Osteoblast (primary cell): ENCODE results near the gene C16orf54. TPM values are rescaled to one million over a fixed set of nuclear protein-coding genes. Genes with fewer than 3 reads are reported as not detected.
A peak's percentile ranks its signal among the peaks of the same experiment; 100 is the strongest.
"Not testable (repeated sequence)": the region's sequence is repeated elsewhere in the genome, so short reads cannot be mapped to it uniquely, and the experiment has no call there.

ENCODE experiments used
- DNase-seq: peaks from one replicate; pipeline ENCODE4 v3.0.0; 2011; ENCODE audit warnings: low spot score, mixed read lengths; ENCODE audit not compliant: insufficient read length; ENCODE audit errors: missing footprints
- H2AFZ ChIP-seq: 2 replicates; pipeline ENCODE4 v1.6.0; 2011; ENCODE audit warnings: mild to moderate bottlenecking, low read length
- H3K27ac ChIP-seq: 2 replicates; pipeline ENCODE4 v1.5.1; 2011; ENCODE audit warnings: mild to moderate bottlenecking, low read depth, low read length, moderate library complexity
- H3K27me3 ChIP-seq: 2 replicates; pipeline ENCODE4 v1.6.0; 2012; ENCODE audit warnings: mild to moderate bottlenecking, control low read depth, inconsistent platforms, low read length, moderate library complexity; ENCODE audit not compliant: insufficient read depth
- H3K36me3 ChIP-seq: 2 replicates; pipeline ENCODE4 v1.5.1; 2011; ENCODE audit warnings: mild to moderate bottlenecking, low read length, control low read depth, moderate library complexity; ENCODE audit not compliant: insufficient read depth
- H3K4me1 ChIP-seq: 2 replicates; pipeline ENCODE4 v1.5.1; 2011; ENCODE audit warnings: mild to moderate bottlenecking, low read length, control low read depth, moderate library complexity; ENCODE audit not compliant: insufficient read depth
- H3K4me2 ChIP-seq: 2 replicates; pipeline ENCODE4 v1.6.0; 2011; ENCODE audit warnings: mild to moderate bottlenecking, low read length; ENCODE audit not compliant: insufficient read depth
- H3K4me3 ChIP-seq: fragments of 200-600 bp; sonication (generic); 3 replicates; pipeline ENCODE4 v1.5.1; 2012; ENCODE audit warnings: mild to moderate bottlenecking, low read length, inconsistent platforms; ENCODE audit not compliant: insufficient read depth
- H3K79me2 ChIP-seq: 2 replicates; pipeline ENCODE4 v1.6.0; 2012; ENCODE audit warnings: mild to moderate bottlenecking, low read length, control low read depth, inconsistent platforms; ENCODE audit not compliant: insufficient read depth
- H3K9me3 ChIP-seq: 2 replicates; pipeline ENCODE4 v1.5.1; 2011; ENCODE audit warnings: low read depth, low read length, control low read depth
- H4K20me1 ChIP-seq: 2 replicates; pipeline ENCODE4 v1.6.0; 2012; ENCODE audit warnings: mild to moderate bottlenecking, low read length, control low read depth; ENCODE audit not compliant: insufficient read depth
- CTCF ChIP-seq: IDR thresholded peaks from 2 replicates; pipeline ENCODE4 v1.5.1; 2011; ENCODE audit warnings: mild to moderate bottlenecking, low read depth, low read length, moderate library complexity; ENCODE audit errors: extremely low read depth
- total RNA-seq: library from RNA; depleted of rRNA; stranded (reverse); fragments of >200 nt; gene quantifications from 2 replicates; pipeline ENCODE4 v1.2.3, GENCODE V29; 2012

The C16orf54 gene
- total RNA-seq, 1 donor = 0.72 TPM

GRCh38 chr16:29714396-29714795 is 31.4 kb downstream of the C16orf54 start:
- Histone ChIP-seq H3K27ac (no peak overlapping the region), H3K4me3 (no peak overlapping the region), H3K79me2 (no peaks in the 10 kb centered on the region), H3K36me3 (no peaks in the 10 kb centered on the region), H3K9me3 (no peaks in the 10 kb centered on the region), H3K27me3 (peaks cover 8% of the 10 kb centered on the region), H4K20me1 (no peaks in the 10 kb centered on the region), H3K4me2 (no peak overlapping the region), H2AFZ (no peak overlapping the region), H3K4me1 (peaks cover 8% of the 10 kb centered on the region)
- no peak for DNase-seq
- no peak for TF ChIP-seq CTCF

- no peak for DNase-seq
- H3K27ac ChIP-seq = no peak overlapping the region
- H2AFZ ChIP-seq = no peak overlapping the region
- H3K9me3 ChIP-seq = no peaks in the 10 kb centered on the region
- peaks cover 8% of the 10 kb centered on the region for H3K4me1 ChIP-seq
- no peak overlapping the region for H3K4me2 ChIP-seq
- no peak for TF ChIP-seq CTCF
- no peaks in the 10 kb centered on the region for H4K20me1 ChIP-seq
- H3K36me3 ChIP-seq = no peaks in the 10 kb centered on the region
- no peak overlapping the region for H3K4me3 ChIP-seq
- H3K79me2 ChIP-seq = no peaks in the 10 kb centered on the region
- H3K27me3 ChIP-seq = peaks cover 8% of the 10 kb centered on the region
Observed at GRCh38 chr16:29712809-29713208, 33.0 kb downstream of the C16orf54 start.

- H2AFZ ChIP-seq = peak overlapping the region; percentile 82
- H3K36me3 ChIP-seq = no peaks in the 10 kb centered on the region
- H4K20me1 ChIP-seq = no peaks in the 10 kb centered on the region
- peaks cover 8% of the 10 kb centered on the region for H3K4me1 ChIP-seq
- no peaks in the 10 kb centered on the region for H3K9me3 ChIP-seq
- peak; percentile 86 for DNase-seq
- H3K79me2 ChIP-seq = no peaks in the 10 kb centered on the region
- H3K27me3 ChIP-seq = peaks cover 6% of the 10 kb centered on the region
- peak; percentile 71 for TF ChIP-seq CTCF
- peak overlapping the region; percentile 38 for H3K4me3 ChIP-seq
- peak overlapping the region; percentile 71 for H3K4me2 ChIP-seq
- H3K27ac ChIP-seq = no peak overlapping the region
Observed at GRCh38 chr16:29710227-29711219, 35.3 kb downstream of the C16orf54 start.

GRCh38 chr16:29709657-29710056 is 36.1 kb downstream of the C16orf54 start:
- H3K4me2 ChIP-seq = peak overlapping the region; percentile 71
- not testable (repeated sequence) for DNase-seq, H3K27me3 ChIP-seq, H3K4me1 ChIP-seq, H3K79me2 ChIP-seq, H3K36me3 ChIP-seq, H4K20me1 ChIP-seq, H3K9me3 ChIP-seq, H2AFZ ChIP-seq, H3K4me3 ChIP-seq, H3K27ac ChIP-seq
